ENCODE data around the gene STAB1. TPM values are rescaled to one million over a fixed set of nuclear protein-coding genes. Genes with fewer than 3 reads are reported as not detected.
A peak's percentile ranks its signal among the peaks of the same experiment; 100 is the strongest.

Gene STAB1
- total and polyA plus RNA-seq, 2 of the 13 experiments (the other 11 are each of a cell fraction or from before 2014, with no cell fraction given): 0.09 to 0.34 TPM

DNA sequence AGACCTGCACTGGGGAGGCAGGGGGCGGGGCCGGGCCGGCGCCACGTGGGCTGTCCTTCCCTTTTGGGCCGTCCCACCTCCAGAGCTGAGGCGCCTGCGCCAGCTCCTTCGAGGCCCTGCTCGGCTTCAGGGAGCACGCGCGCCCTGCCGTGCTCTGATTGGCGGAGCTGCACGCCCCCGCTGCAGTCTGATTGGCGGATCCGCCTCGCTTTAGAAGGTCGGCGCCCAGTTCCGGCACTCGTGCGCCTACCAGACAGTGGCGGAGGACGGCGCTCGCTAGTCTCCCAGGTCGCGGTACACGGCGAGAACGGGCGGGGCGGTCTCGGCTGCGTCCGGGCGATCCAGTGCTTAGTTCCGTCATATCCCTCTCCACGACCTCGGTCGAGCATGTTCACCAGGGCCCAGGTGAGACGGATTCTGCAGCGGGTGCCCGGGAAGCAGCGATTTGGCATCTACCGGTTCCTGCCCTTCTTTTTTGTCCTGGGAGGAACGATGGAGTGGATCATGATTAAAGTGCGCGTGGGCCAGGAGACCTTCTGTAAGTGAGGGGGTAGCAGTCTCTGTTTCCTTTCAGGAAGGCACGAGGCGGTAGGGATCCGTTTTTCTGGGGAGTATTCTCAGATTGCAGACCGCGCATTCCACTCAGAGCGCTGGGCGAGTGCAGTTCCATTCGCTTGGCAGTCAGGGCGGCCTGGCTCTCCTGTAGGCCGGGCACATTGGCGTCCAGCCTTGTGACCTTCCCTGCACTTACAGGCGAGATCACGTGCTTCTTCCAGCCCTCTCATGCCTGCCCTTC, 41.4 kb downstream of the STAB1 start, which contains the start of gene UQCC5 (continued):
- peak; percentile 20; the same call in 1 of the 2 replicates for TF ChIP-seq ZNF362 (CRISPR knock-in tag; IDR thresholded peaks at IDR 0.05; ENCODE audit: borderline replicate concordance)
- peak; percentile 75 for TF ChIP-seq USF2 (IDR thresholded peaks at IDR 0.05; ENCODE audit: low read depth, low read length)
- peak; percentile 91 for TF ChIP-seq USF2 (CRISPR knock-in tag; IDR thresholded peaks at IDR 0.05; ENCODE audit: borderline replicate concordance)
- TF ChIP-seq, protein P1, sequence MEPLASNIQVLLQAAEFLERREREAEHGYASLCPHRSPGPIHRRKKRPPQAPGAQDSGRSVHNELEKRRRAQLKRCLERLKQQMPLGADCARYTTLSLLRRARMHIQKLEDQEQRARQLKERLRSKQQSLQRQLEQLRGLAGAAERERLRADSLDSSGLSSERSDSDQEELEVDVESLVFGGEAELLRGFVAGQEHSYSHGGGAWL (CRISPR knock-in tag; IDR thresholded peaks at IDR 0.05): peak; percentile 85
- no peak for TF ChIP-seq SMC3 (IDR thresholded peaks at IDR 0.05; ENCODE audit: low read length)
- no peak for TF ChIP-seq NFE2L2 (IDR thresholded peaks at IDR 0.05; ENCODE audit: low read length)
- peak; percentile 96 for TF ChIP-seq CAMTA2 (CRISPR knock-in tag; IDR thresholded peaks at IDR 0.05; ENCODE audit: borderline replicate concordance)
- TF ChIP-seq, protein P2, sequence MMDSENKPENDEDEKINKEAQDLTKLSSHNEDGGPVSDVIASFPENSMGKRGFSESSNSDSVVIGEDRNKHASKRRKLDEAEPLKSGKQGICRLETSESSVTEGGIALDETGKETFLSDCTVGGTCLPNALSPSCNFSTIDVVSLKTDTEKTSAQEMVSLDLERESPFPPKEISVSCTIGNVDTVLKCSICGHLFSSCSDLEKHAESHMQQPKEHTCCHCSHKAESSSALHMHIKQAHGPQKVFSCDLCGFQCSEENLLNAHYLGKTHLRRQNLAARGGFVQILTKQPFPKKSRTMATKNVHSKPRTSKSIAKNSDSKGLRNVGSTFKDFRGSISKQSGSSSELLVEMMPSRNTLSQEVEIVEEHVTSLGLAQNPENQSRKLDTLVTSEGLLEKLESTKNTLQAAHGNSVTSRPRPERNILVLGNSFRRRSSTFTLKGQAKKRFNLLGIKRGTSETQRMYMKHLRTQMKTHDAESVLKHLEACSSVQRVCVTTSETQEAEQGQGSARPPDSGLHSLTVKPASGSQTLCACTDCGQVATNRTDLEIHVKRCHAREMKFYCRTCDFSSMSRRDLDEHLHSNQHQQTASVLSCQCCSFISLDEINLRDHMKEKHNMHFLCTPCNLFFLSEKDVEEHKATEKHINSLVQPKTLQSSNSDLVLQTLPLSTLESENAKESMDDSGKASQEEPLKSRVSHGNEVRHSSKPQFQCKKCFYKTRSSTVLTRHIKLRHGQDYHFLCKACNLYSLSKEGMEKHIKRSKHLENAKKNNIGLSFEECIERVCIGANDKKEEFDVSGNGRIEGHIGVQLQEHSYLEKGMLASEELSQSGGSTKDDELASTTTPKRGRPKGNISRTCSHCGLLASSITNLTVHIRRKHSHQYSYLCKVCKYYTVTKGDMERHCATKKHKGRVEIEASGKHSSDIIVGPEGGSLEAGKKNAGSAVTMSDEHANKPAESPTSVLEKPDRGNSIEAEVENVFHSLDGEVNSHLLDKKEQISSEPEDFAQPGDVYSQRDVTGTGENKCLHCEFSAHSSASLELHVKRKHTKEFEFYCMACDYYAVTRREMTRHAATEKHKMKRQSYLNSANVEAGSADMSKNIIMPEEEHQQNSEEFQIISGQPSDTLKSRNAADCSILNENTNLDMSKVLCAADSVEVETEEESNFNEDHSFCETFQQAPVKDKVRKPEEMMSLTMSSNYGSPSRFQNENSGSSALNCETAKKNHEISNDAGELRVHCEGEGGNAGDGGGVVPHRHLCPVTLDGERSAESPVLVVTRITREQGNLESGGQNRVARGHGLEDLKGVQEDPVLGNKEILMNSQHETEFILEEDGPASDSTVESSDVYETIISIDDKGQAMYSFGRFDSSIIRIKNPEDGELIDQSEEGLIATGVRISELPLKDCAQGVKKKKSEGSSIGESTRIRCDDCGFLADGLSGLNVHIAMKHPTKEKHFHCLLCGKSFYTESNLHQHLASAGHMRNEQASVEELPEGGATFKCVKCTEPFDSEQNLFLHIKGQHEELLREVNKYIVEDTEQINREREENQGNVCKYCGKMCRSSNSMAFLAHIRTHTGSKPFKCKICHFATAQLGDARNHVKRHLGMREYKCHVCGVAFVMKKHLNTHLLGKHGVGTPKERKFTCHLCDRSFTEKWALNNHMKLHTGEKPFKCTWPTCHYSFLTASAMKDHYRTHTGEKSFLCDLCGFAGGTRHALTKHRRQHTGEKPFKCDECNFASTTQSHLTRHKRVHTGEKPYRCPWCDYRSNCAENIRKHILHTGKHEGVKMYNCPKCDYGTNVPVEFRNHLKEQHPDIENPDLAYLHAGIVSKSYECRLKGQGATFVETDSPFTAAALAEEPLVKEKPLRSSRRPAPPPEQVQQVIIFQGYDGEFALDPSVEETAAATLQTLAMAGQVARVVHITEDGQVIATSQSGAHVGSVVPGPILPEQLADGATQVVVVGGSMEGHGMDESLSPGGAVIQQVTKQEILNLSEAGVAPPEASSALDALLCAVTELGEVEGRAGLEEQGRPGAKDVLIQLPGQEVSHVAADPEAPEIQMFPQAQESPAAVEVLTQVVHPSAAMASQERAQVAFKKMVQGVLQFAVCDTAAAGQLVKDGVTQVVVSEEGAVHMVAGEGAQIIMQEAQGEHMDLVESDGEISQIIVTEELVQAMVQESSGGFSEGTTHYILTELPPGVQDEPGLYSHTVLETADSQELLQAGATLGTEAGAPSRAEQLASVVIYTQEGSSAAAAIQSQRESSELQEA (CRISPR knock-in tag; IDR thresholded peaks at IDR 0.05; ENCODE audit: not compliant biosample characterization): no peak
- TF ChIP-seq, protein P3, sequence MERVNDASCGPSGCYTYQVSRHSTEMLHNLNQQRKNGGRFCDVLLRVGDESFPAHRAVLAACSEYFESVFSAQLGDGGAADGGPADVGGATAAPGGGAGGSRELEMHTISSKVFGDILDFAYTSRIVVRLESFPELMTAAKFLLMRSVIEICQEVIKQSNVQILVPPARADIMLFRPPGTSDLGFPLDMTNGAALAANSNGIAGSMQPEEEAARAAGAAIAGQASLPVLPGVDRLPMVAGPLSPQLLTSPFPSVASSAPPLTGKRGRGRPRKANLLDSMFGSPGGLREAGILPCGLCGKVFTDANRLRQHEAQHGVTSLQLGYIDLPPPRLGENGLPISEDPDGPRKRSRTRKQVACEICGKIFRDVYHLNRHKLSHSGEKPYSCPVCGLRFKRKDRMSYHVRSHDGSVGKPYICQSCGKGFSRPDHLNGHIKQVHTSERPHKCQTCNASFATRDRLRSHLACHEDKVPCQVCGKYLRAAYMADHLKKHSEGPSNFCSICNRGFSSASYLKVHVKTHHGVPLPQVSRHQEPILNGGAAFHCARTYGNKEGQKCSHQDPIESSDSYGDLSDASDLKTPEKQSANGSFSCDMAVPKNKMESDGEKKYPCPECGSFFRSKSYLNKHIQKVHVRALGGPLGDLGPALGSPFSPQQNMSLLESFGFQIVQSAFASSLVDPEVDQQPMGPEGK (CRISPR knock-in tag; IDR thresholded peaks at IDR 0.05): peak; percentile 64
- no peak for TF ChIP-seq ZMYM2 (CRISPR knock-in tag; IDR thresholded peaks at IDR 0.05)
- TF ChIP-seq STAT5B (CRISPR knock-in tag; IDR thresholded peaks at IDR 0.05): 0 out of 2 replicates have a peak, but pooled peaks have one; percentile 42
- TF ChIP-seq DDIT3 (CRISPR knock-in tag; IDR thresholded peaks at IDR 0.05): no peak
- TF ChIP-seq AGO2 (optimal IDR thresholded peaks at IDR 0.05; ENCODE audit: low read depth, low read length): peak; percentile 97
- peak; percentile 87 for TF ChIP-seq PHF8 (CRISPR knock-in tag; IDR thresholded peaks at IDR 0.05)

Data from HepG2 (cell line).